Pancreas (tissue), 10 donors: ENCODE results near the gene CEMIP2. TPM values are rescaled to one million over a fixed set of nuclear protein-coding genes. Genes with fewer than 3 reads are reported as not detected.

Experiments used
- ATAC-seq, 4 donors: fragments of 200-7000 bp; cut with Tn5 transposase; one replicate each; pipeline versions ENCODE4 v1.8.0 to v1.9.1; 2020; ENCODE audit warnings: mild to moderate bottlenecking in 4 of 4, moderate library complexity in 4 of 4
- DNase-seq, 6 donors: peaks; one replicate each; pipeline ENCODE4 v3.0.0-alpha.2; 2020
- FAIRE-seq: peaks from 2 replicates; lab custom pipeline; 2012; peaks lifted over from hg19 to GRCh38; lab: Jason Lieb, UNC
- H3K27ac ChIP-seq, 4 donors: fragments of 200-600 bp; sonication (generic); 1 replicate in 3 of 4; 2 replicates in 1 of 4; pipeline versions ENCODE4 v1.5.0 to v1.8.0; 2020
- H3K27me3 ChIP-seq, 4 donors: fragments of 200-600 bp; one replicate each; pipeline ENCODE4 v1.8.0; 2021
- H3K36me3 ChIP-seq, 3 donors: fragments of 200-600 bp; sonication (generic) in 1 of 3; one replicate each; pipeline versions ENCODE4 v1.5.0 to v1.8.0; 2020 to 2021
- H3K4me1 ChIP-seq, 3 donors: fragments of 200-600 bp; one replicate each; pipeline ENCODE4 v1.8.0; 2021
- H3K4me3 ChIP-seq, 4 donors: fragments of 200-600 bp; sonication (generic) in 2 of 4; one replicate each; pipeline versions ENCODE4 v1.5.0 to v1.8.0; 2020 to 2021
- H3K9me3 ChIP-seq, 4 donors: fragments of 200-600 bp; one replicate each; pipeline ENCODE4 v1.8.0; 2021
- WGBS, 2 donors: extraction: QIAGEN DNeasy Blood & Tissue Kit; methylation state at CpG; one replicate each; pipeline ENCODE4 v1.1.7; 2013; 5-methylcytosine and 5-hydroxymethylcytosine counted together
- intact Hi-C, 3 donors: fragments of 100-400 bp; cut with DNase I; formaldehyde crosslinking; loops; one replicate each; pipeline versions ENCODE4 v1.11.1 to v1.14.2; 2022
- polyA plus RNA-seq, 2 donors: library from polyadenylated mRNA; stranded (reverse); fragments of 200-250 nt; gene quantifications; one replicate each; pipeline ENCODE4 v1.2.3, GENCODE V29; 2013
- total RNA-seq, 6 donors: library from RNA; stranded (reverse); fragmentation: NEBNext Ultra II Directional in 4 of 6; extraction: Animal tissue kit (Norgen Biotek cat#: 25700) in 4 of 6; gene quantifications; one replicate each; pipeline versions ENCODE4 v1.2.1 to v1.2.4, GENCODE V29; 2021 to 2023
- TF ChIP-seq, protein P1 (sequence below), 4 donors: fragments of 200-600 bp; sonication (generic) in 3 of 4; IDR thresholded peaks; one replicate each; pipeline versions ENCODE4 v1.5.0 to v1.8.0; 2021; ENCODE audit warnings: antibody characterized with exemption in 4 of 4
- donor health status: healthy with polysubstance abuse.
- donor health status: DM: no; HTN: no; CAD: no; lungs with moderate emphysema.
- donor health status: DM: no; HTN: no; CAD: no.
- donor health status: control.
- donor health status: control.
- donor health status: Bipolar disorder and iron deficiency.
- donor health status: DM: yes; HTN: yes; CAD: no.
- donor health status: DM: no; HTN: no; CAD: no.
- donor health status: DM: no; HTN: no; CAD: no.
- donor health status: DM: yes; HTN: yes; CAD: no.

The CEMIP2 gene
- total and polyA plus RNA-seq, 8 donors = 14.3 to 42.1 (median 23.3) TPM

DNA sequence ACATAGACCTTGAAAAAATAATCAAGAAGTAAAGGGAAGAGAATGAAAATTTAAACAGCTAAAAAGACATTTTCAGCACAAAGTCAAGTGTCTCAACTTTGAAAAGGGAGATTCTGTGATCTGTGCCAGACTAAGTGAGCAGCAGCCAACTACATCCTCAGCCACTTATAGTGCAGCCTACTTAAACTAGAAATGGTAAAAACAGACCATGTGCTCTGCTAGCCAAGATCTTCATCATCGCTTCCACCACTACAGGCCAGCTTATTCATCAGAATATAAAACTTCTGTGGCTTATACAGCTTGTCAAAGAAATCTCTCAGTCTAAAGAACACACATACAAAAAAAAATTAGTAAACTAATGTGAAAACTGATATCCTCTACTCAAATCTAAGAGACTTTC, 63.5 kb downstream of the CEMIP2 start:
- no peaks in the 10 kb centered on the region for H3K27me3 ChIP-seq
- H3K36me3 ChIP-seq = peaks cover 0 to 40% (median 21%) of the 10 kb centered on the region in 3 donors
- ATAC-seq = no peak
- H3K27ac ChIP-seq = no peak overlapping the region
- no peaks in the 10 kb centered on the region for H3K4me1 ChIP-seq
- H3K4me3 ChIP-seq = no peak overlapping the region
- intact Hi-C loops = no loop called here
- H3K9me3 ChIP-seq = no peaks in the 10 kb centered on the region
- WGBS, 2 donors = 92 to 96% methylated on average over 1 of the region's 1 CpG
- FAIRE-seq = no peak
- TF ChIP-seq, protein P1, sequence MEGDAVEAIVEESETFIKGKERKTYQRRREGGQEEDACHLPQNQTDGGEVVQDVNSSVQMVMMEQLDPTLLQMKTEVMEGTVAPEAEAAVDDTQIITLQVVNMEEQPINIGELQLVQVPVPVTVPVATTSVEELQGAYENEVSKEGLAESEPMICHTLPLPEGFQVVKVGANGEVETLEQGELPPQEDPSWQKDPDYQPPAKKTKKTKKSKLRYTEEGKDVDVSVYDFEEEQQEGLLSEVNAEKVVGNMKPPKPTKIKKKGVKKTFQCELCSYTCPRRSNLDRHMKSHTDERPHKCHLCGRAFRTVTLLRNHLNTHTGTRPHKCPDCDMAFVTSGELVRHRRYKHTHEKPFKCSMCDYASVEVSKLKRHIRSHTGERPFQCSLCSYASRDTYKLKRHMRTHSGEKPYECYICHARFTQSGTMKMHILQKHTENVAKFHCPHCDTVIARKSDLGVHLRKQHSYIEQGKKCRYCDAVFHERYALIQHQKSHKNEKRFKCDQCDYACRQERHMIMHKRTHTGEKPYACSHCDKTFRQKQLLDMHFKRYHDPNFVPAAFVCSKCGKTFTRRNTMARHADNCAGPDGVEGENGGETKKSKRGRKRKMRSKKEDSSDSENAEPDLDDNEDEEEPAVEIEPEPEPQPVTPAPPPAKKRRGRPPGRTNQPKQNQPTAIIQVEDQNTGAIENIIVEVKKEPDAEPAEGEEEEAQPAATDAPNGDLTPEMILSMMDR (IDR thresholded peaks at IDR 0.05) = no peak
- no peak for DNase-seq

DNA sequence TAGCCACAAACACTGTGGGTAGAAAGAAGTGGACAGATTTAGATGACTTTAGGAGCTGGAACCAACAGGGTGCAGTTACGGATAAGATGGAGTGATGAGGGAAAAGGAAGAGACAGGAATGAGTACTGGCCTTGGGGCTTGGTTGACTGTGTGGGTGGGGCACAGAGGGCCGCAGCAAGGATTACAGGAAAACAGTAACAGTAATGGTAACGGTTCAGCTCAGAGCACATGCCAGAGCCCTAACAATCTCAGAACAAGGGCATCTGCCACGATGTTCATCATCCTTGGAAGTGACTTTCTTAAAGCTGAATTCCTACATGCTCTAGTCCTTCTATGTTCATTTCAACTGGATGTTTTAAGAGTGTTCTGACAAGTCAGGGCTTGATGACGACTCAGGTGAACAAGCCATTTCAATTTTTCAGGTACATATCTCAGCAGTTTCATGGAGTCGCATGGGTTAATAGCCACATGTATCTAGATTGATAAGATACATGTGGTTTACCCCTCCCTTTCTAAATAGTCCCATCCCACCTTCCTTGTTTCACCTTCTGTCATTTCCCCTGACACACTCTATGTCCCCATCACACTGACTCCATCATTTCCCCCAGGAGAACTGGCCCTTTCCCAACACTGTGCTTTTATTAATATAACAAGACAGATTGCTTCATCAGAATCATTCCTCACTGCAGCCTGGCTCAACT, 65.0 kb downstream of the CEMIP2 start:
- intact Hi-C loops = no loop called here
- Histone ChIP-seq H3K27ac (no peak overlapping the region), H3K4me3 (no peak overlapping the region), H3K4me1 (no peaks in the 10 kb centered on the region), H3K27me3 (no peaks in the 10 kb centered on the region), H3K9me3 (no peaks in the 10 kb centered on the region), H3K36me3 (peaks cover 0 to 36% (median 10%) of the 10 kb centered on the region in 3 donors)
- WGBS, 2 donors = 90 to 91% methylated on average over 6 of the region's 6 CpGs
- TF ChIP-seq, protein P1 (IDR thresholded peaks at IDR 0.05) = no peak
- DNase-seq = no peak
- FAIRE-seq = no peak
- peak in 1 of 4 donors; percentile 41 for ATAC-seq

DNA sequence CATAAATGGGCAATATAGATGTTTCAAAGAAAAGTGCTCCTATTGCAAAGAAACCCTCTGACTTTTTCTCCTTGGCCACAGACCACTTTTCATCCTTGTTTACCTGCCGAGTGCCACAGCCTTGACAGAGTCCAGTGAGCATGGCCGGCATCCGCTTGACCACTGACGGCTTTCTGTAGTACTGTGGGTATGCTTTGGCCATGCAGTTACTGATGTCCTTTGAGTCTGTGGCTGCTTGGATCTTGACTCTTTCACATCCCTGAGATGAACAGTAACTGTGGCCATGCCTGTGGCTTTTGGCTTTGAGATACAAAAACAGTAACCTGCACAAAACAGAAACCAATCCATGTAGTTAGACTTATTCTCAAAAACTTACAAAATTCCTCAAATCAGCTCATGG, 70.4 kb downstream of the CEMIP2 start:
- TF ChIP-seq, protein P1 (IDR thresholded peaks at IDR 0.05) = no peak
- ATAC-seq = no peak
- intact Hi-C loops = no loop called here
- Histone ChIP-seq H3K4me1 (no peaks in the 10 kb centered on the region), H3K9me3 (no peaks in the 10 kb centered on the region), H3K36me3 (peaks cover 0 to 48% (median 15%) of the 10 kb centered on the region in 3 donors), H3K27ac (no peak overlapping the region), H3K4me3 (no peak overlapping the region), H3K27me3 (no peaks in the 10 kb centered on the region)
- whole genome bisulfite sequencing, 2 donors = 86 to 92% methylated on average over 4 of the region's 4 CpGs
- no peak for FAIRE-seq
- no peak for DNase-seq

DNA sequence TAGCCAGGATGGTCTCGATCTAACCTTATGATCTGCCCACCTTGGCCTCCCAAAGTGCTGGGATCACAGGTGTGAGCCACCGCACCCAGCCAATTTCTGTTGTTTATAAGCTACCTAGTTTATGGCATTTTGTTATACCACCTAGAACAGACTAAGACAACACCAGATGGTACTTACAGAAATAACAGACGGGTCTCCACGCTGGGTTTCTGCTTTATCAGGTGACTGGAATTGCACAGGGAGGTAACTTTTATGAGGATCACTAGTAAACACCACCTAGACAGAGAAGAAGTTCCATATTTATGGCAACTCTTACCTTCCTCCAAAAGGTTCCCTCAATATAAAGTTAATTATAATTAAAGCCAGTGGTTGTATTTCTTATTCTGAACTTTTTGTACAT, 74.0 kb downstream of the CEMIP2 start:
- TF ChIP-seq, protein P1 (IDR thresholded peaks at IDR 0.05) = no peak
- WGBS, 2 donors = 95 to 97% methylated on average over 4 of the region's 4 CpGs

DNA sequence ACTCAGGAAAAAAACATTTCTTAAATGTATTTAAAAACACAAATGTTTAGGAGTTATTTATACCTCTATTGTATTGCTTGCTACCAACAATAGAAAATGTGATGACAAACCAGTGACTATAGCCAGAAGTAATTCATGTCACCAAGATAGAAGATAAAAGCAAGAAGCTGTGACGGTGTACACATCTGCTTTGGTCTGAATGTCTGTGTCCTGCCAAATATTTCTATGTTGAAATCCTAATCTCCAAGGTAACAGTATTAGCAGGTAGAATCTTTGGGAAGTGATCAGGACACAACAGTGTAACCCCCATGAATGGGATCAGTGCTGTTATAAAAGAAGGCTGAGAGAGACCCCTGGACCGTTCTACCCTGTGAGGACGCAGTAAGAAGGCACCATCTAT, 74.7 kb downstream of the CEMIP2 start:
- H3K27me3 ChIP-seq = no peaks in the 10 kb centered on the region
- H3K36me3 ChIP-seq = peaks cover 0 to 43% (median 11%) of the 10 kb centered on the region in 3 donors
- DNase-seq (no peak), FAIRE-seq (no peak), ATAC-seq (no peak)
- H3K9me3 ChIP-seq = no peaks in the 10 kb centered on the region
- no peaks in the 10 kb centered on the region for H3K4me1 ChIP-seq
- 98 to 100% methylated on average over 3 of the region's 3 CpGs for WGBS, 2 donors
- TF ChIP-seq, protein P1 (IDR thresholded peaks at IDR 0.05) = no peak
- no peak overlapping the region for H3K27ac ChIP-seq
- H3K4me3 ChIP-seq = no peak overlapping the region
- intact Hi-C loops = no loop called here

More for the DNA sequence above, 74.0 kb downstream of the CEMIP2 start:
- no peak for DNase-seq
- FAIRE-seq = no peak
- ATAC-seq = no peak
- no peak overlapping the region for H3K4me3 ChIP-seq
- intact Hi-C loops = no loop called here
- peaks cover 0 to 42% (median 11%) of the 10 kb centered on the region in 3 donors for H3K36me3 ChIP-seq
- no peaks in the 10 kb centered on the region for H3K9me3 ChIP-seq
- no peak overlapping the region for H3K27ac ChIP-seq
- no peaks in the 10 kb centered on the region for H3K27me3 ChIP-seq
- H3K4me1 ChIP-seq = no peaks in the 10 kb centered on the region
